Nephron (organoid): ENCODE results near the gene PAX5.

ENCODE experiments used
- H3K27ac Mint-ChIP-seq, 3 experiments: 2 replicates each; pipeline ENCODE4 v1.8.0; 2020; ENCODE audit warnings: mixed read lengths in 3 of 3, mild to moderate bottlenecking in 2 of 3, moderate library complexity in 1 of 3
- H3K27me3 Mint-ChIP-seq: 2 replicates; pipeline ENCODE4 v1.8.0; 2021; ENCODE audit warnings: low read depth, mild to moderate bottlenecking, moderate library complexity, mixed read lengths
- H3K36me3 Mint-ChIP-seq: 2 replicates; pipeline ENCODE4 v1.8.0; 2020; ENCODE audit warnings: low read depth, mixed read lengths
- H3K4me1 Mint-ChIP-seq: 2 replicates; pipeline ENCODE4 v1.8.0; 2020; ENCODE audit warnings: mixed read lengths
- H3K4me3 Mint-ChIP-seq, 3 experiments: 2 replicates each; pipeline ENCODE4 v1.8.0; 2020; ENCODE audit warnings: mild to moderate bottlenecking in 3 of 3, mixed read lengths in 3 of 3, moderate library complexity in 2 of 3
- H3K9me3 Mint-ChIP-seq: 2 replicates; pipeline ENCODE4 v1.8.0; 2020; ENCODE audit warnings: mixed read lengths
- TF ChIP-seq, protein P1 (sequence below), 3 experiments: fragments of 200-600 bp; sonication (generic); IDR thresholded peaks; one replicate each; pipeline ENCODE4 v1.5.0; 2021; ENCODE audit warnings: antibody characterized with exemption in 3 of 3; ENCODE audit not compliant: unreplicated experiment in 3 of 3

PAX5 gene

DNA sequence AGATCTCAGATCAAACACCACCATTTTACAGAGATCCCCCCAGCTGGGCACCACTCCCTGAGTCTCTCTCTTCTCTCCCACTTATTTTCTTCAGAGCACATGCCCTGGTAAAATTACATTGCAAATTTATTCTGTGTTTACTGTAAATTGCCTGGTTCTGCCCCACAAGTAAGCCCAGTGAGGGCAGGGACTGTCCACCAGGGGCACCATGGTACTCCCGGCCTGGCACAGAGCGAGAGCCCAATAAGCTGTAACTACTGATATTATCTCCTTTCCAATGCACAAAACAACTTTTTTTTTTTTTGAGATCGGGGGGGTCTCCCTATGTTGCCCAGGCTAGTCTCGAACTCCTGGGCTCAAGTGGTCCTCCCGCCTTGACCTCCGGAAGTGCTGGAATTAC lies 123.0 kb downstream of the PAX5 start:
- H3K36me3 Mint-ChIP-seq = no peaks in the 10 kb centered on the region
- no peaks in the 10 kb centered on the region for H3K9me3 Mint-ChIP-seq
- no peak overlapping the region for H3K27ac Mint-ChIP-seq
- H3K4me3 Mint-ChIP-seq = no peak overlapping the region
- TF ChIP-seq, protein P1, sequence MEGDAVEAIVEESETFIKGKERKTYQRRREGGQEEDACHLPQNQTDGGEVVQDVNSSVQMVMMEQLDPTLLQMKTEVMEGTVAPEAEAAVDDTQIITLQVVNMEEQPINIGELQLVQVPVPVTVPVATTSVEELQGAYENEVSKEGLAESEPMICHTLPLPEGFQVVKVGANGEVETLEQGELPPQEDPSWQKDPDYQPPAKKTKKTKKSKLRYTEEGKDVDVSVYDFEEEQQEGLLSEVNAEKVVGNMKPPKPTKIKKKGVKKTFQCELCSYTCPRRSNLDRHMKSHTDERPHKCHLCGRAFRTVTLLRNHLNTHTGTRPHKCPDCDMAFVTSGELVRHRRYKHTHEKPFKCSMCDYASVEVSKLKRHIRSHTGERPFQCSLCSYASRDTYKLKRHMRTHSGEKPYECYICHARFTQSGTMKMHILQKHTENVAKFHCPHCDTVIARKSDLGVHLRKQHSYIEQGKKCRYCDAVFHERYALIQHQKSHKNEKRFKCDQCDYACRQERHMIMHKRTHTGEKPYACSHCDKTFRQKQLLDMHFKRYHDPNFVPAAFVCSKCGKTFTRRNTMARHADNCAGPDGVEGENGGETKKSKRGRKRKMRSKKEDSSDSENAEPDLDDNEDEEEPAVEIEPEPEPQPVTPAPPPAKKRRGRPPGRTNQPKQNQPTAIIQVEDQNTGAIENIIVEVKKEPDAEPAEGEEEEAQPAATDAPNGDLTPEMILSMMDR (IDR thresholded peaks at IDR 0.05; ENCODE audit: unreplicated experiment in 3 of 3) = no peak
- H3K4me1 Mint-ChIP-seq = no peaks in the 10 kb centered on the region
- H3K27me3 Mint-ChIP-seq = peaks cover 43% of the 10 kb centered on the region

DNA sequence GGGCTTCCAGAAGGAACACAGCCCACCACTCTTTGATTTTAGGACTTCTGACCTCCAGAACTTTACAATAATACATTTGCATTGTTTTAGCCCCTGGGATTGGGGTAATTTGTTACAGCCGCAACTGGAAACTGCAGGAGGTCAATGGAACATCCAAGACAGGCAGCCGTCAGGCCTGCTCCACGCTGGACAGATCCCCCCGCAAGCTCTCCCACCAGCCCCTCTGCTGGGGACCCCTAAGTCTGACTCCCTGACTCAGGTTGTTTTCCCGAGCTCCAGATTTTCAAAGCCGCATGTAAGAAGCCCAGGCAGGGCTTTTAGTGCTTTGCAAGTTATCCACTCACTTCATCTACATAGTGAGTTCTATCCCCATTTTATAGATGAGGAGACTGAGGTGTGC lies 127.6 kb downstream of the PAX5 start:
- TF ChIP-seq, protein P1 (IDR thresholded peaks at IDR 0.05; ENCODE audit: unreplicated experiment in 3 of 3) = no peak
- Mint-ChIP-seq H3K9me3 (no peaks in the 10 kb centered on the region), H3K4me1 (peaks cover 6% of the 10 kb centered on the region), H3K27me3 (peaks cover 56% of the 10 kb centered on the region), H3K4me3 (no peak overlapping the region), H3K36me3 (no peaks in the 10 kb centered on the region), H3K27ac (no peak overlapping the region)

- Mint-ChIP-seq H3K4me1 (peaks cover 6% of the 10 kb centered on the region), H3K36me3 (no peaks in the 10 kb centered on the region), H3K27me3 (peaks cover 61% of the 10 kb centered on the region), H3K9me3 (no peaks in the 10 kb centered on the region), H3K4me3 (no peak overlapping the region), H3K27ac (no peak overlapping the region)
- TF ChIP-seq, protein P1 (IDR thresholded peaks at IDR 0.05; ENCODE audit: unreplicated experiment in 3 of 3) = peak; percentile 9 to 22 (median 10)
Observed at GRCh38 chr9:36905101-36906066, 128.7 kb downstream of the PAX5 start.

GRCh38 chr9:36903541-36904435 lies 130.3 kb downstream of the PAX5 start:
- Mint-ChIP-seq H3K4me1 (peaks cover 6% of the 10 kb centered on the region), H3K4me3 (no peak overlapping the region), H3K9me3 (no peaks in the 10 kb centered on the region), H3K36me3 (no peaks in the 10 kb centered on the region), H3K27me3 (peaks cover 66% of the 10 kb centered on the region), H3K27ac (no peak overlapping the region)
- TF ChIP-seq, protein P1 (IDR thresholded peaks at IDR 0.05; ENCODE audit: unreplicated experiment in 3 of 3) = no peak

DNA sequence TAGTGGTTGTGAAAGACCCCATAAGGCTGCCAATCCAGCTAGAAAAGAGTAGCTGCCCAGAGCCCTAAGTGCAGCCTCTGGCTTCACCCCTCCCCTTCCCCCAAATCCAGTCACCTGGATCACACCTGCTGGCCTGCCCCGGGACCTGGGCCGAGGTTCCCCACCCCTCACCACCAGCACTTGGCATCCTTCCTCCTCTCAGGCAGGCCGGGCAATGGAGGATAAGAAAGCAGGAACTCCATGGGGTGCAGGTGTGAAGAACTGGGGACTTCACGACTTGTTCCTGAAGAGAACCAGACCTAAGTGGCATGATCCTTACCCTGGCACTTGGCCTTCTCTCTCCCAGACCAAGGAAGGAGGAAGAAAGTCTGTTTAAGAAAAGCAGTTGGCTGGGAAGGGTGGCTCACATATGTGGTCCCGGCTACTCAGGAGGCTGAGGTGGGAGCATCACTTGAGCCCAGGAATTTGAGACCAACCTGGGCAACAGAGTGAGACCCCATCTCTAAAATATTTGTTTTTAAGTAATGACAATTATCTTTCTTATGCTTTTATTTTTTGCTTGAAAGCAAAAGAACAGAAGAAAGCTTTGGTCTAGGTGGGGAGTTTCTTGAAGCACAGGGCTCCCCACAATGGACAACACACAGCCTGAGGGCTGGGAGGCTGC lies 131.1 kb downstream of the PAX5 start:
- no peaks in the 10 kb centered on the region for H3K9me3 Mint-ChIP-seq
- peaks cover 6% of the 10 kb centered on the region for H3K4me1 Mint-ChIP-seq
- no peaks in the 10 kb centered on the region for H3K36me3 Mint-ChIP-seq
- H3K27ac Mint-ChIP-seq = no peak overlapping the region
- TF ChIP-seq, protein P1 (IDR thresholded peaks at IDR 0.05; ENCODE audit: unreplicated experiment in 3 of 3) = no peak
- H3K4me3 Mint-ChIP-seq = no peak overlapping the region
- H3K27me3 Mint-ChIP-seq = peaks cover 68% of the 10 kb centered on the region
